CD4-positive, alpha-beta T cell treated with Interleukin-6 for 4 hours (primary cell): ENCODE measurements around the gene FUT4.
"Not testable (repeated sequence)": the region's sequence is repeated elsewhere in the genome, so short reads cannot be mapped to it uniquely, and the experiment has no call there.

Experiments
- DNase-seq: peaks from one replicate; pipeline ENCODE4 v3.0.0-alpha.2; 2020; ENCODE audit warnings: mixed read lengths

Gene FUT4

GRCh38 chr11:94543695-94544645 lies at the start of gene FUT4:
TSS of gene FUT4 (plus strand) at chr11:94543921. CDS start at chr11:94544134, 213 bp downstream.
- peak; percentile 77 for DNase-seq

DNA sequence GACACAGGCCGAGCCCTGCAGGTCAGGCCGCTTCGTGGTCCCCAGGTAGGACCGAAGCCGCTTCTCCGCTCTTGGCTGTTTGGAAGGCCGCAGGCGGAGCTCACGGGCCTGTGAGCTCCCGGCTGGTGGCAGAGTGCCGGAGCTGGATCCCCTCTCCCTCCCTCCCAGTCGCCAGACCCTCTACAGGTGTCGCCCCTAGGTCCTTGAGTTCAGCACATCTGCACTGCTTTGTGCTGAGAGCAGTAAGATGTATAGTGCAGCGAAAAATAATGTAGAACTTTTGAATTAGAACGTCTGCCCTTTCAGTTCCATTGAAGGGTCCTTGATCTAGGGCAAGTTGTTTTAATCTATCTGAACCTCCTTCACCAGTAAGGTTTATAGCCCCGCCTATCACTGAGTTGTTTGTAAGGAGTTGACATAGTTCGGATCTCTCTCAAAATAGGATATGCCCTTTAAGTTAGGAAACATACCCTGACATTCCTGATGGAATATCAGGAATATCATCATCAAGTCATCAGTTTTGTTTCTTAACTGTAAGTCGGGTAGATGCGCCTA lies 49.5 kb upstream of the FUT4 start:
- no peak for DNase-seq

DNA sequence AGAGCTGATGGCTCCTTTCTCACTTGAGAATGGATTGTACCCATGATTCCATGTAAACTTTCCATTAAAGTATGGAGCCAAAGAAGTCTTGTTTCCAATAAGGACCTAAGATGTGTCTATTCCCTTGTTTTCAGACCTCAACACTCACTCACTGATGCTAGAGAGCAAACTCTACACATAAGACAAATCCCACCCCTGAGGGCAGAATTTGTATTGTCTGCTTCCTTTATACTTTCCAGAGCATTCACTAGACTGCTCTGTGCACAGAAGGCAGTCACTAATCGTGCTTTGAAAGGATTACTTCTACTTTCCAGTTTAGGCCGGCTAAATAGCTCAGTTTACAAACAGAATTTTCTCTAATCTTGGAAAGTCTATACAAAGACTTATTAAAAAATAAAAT lies 43.5 kb upstream of the FUT4 start:
- DNase-seq = no peak

DNA sequence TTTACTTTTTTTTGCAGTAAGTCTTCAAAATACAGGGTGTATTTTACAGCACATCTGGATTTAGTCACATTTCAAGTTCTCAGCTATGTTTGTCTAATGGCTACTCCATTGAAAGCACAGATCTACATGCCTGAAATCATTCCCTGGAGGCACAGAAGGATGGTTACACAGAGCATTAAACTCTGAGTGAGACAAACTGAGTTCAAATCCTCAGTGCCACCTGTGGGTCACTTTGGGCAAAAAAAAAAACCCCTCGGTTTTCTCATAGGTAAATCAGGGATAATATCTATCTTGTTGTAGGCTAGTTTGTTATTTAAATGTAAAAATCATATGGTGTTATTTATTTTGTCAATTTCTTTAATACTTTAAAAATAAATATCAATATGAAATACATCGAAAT lies 42.2 kb upstream of the FUT4 start:
- DNase-seq = no peak

- no peak for DNase-seq
Measured at GRCh38 chr11:94504689-94505293, 38.9 kb upstream of the FUT4 start.

- DNase-seq = not testable (repeated sequence)
Measured at GRCh38 chr11:94506513-94506912, 37.2 kb upstream of the FUT4 start.

GRCh38 chr11:94507485-94507884 lies 36.2 kb upstream of the FUT4 start:
- DNase-seq = no peak

- DNase-seq = peak; percentile 75
Measured at GRCh38 chr11:94511932-94512781, 31.6 kb upstream of the FUT4 start, which contains the start of gene C11orf97. TSS of gene C11orf97 (plus strand) at chr11:94512461. CDS start at chr11:94512529, 68 bp downstream.

DNA sequence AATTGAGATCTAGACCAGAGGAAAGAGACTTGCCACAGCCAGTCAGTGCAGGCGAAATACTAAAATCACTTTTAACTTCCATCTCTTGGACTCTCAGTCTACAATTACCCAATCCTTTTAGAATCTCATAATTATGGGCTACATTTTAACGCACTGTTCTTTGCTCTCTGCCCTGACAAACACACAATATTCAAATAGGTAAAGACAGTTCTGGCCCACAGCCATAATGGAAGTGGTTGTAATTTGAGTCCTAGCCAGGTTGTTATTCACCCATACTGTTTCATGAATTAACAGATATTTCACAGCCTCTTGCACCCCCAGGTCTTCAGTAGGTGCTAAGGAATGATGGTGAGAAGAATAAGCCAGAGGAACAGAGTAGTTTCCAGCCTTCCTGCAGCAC lies 30.6 kb upstream of the FUT4 start:
- no peak for DNase-seq

DNA sequence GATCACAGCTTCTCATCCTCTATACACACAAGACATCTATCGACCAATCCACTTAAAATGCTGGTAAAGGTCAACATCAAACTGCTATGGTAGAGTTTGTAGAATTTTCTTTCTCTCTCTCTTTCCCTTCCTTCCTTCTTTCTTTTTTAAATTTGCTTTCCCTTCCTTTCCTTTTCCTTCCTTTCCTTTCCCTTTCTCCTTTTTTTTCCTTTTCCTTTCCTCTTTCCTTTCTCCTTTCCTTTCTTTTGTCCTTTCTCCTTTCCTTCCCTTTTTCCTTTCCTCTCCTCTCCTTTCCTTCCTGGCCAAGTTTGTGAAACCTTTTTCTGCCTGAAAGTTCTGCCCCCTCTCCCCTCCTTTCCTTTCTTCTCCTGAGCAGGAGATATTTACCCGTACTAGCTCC lies 28.3 kb upstream of the FUT4 start:
- no peak for DNase-seq

DNA sequence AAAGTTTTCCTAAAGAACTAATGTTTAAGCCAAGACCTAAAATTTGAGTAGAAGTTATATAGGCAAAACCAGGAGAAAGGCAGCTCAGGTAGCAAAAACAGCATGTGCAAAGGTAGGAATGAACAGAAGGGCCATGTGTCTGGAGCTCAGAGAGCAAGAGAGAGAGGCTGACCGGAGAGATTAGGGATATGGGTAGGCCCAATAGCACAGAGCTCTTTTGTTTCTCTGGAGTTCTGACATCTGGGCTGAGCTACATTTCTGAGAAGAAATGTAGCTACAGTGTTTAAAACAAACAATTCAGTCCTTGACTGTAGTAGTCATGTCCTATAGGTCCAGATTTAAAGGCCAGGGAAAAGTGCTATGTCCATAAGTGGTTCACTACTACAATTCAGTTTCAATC lies 27.0 kb upstream of the FUT4 start:
- DNase-seq = no peak

GRCh38 chr11:94518300-94518699 lies 25.4 kb upstream of the FUT4 start:
- no peak for DNase-seq

- peak; percentile 14 for DNase-seq
Measured at GRCh38 chr11:94519478-94520084, 24.1 kb upstream of the FUT4 start.

GRCh38 chr11:94521684-94522083 lies 22.0 kb upstream of the FUT4 start:
- no peak for DNase-seq

DNA sequence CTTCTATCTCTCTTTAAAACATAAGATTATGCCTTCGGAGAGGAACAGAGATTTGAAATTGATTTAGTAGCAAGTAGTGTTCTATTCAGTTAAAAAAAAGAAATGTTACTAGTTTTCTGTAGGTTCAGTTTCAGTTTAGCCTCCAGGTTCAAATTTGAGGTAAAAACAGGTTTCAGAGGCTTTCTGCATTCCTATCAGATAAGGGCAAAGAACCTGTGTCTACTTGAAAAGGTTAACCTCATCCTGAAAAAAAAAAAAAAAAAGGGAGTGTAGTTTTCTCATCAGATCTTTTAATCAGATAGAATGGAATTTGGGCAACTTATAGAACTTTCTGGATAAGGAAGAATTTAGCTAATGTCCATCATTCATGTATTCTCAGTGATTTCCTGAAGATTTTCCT lies 19.4 kb upstream of the FUT4 start:
- DNase-seq = no peak

GRCh38 chr11:94525546-94526324 lies 18.0 kb upstream of the FUT4 start:
- no peak for DNase-seq

DNA sequence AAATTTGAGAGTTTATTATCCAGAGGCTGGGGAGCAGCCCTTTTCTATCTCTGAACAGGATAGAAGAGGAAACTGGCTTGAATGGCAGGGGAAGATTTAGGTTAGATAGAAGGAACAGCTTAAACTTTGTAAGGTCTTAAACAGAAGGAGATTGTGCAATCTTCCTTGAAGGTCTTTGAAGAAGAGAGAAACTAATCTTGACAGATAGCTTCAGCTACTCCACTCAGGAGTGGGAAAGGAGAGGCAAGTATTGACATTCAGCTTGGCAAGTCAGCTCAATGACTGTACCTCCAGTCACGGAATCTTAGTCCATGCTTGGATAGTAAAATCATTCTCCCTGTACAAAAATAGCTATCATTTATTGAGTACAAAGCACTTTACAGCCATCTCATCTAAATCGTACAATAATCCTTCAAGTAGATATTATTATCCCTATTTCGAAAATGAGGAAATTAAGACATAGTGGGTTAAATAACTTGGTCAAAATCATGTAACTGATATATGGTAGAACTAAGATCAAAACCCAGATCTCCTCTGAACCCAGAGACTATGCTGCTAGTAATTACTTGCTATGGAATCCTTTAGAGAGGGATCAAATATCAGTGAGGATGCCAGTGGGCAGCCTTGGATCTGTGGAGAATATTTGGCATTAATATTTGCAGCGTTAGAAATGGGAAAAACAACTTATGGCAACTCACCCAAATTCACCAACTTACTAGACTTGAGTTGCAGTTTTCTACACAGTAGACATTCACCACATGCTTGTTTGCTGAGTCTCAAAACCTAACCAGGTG lies 16.9 kb upstream of the FUT4 start:
- DNase-seq = no peak

DNA sequence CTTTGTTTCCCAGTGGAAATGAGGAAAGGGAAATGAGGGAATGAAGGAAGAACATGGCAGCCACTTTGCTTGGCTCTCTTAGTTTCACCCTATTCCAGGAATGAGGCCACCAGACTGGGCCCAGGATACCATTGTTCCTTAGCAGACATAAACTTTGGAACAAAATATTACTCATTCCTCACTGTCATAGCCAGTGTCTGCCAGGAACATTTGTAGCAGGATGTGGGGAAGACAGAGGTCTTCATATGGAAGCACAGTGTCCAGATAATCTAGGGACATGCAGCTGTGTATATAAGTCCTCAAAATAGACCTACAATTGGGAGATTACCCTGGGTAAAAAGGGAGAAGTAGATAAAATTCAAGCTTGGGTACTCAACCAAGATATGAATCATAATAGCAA lies 15.2 kb upstream of the FUT4 start:
- no peak for DNase-seq

DNA sequence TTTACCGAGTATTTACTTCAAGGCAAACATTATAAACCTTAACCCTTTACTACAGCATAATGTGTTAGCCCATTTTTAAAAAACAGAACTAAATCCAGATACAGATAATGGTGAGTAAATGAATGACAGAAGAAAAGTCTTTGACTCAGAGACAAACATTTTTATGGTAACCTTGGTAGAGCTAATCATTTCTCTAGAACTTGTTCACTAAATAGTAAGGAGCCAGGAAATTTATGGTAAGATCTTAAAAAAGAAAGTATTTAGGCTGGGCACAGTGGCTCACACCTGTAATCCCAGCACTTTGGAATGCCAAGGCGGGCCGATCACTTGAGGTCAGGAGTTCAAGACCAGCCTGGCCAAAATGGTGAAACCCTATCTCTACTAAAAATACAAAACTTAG lies 11.5 kb upstream of the FUT4 start:
- DNase-seq = no peak

GRCh38 chr11:94533206-94533605 lies 10.5 kb upstream of the FUT4 start:
- DNase-seq = no peak
